ENCODE data around the gene ARHGAP10.

GRCh38 chr4:148061795-148062194, 329.9 kb downstream of the ARHGAP10 start:
- TF ChIP-seq CTCF (IDR thresholded peaks at IDR 0.05): no peak
- TF ChIP-seq POLR2A (IDR thresholded peaks at IDR 0.05): no peak

Measured in esophagus squamous epithelium (tissue), 4 donors.